GM19468 (cell line): ENCODE measurements around the gene VIPR2.
"Not testable (repeated sequence)": the region's sequence is repeated elsewhere in the genome, so short reads cannot be mapped to it uniquely, and the experiment has no call there.

Source experiments
- ATAC-seq: cut with Tn5 transposase; IDR thresholded peaks from one replicate; pipeline ENCODE4 v1.9.1; 2021; ENCODE audit warnings: mild to moderate bottlenecking, moderate library complexity, moderate number of reproducible peaks; ENCODE audit not compliant: unreplicated experiment; ENCODE audit errors: extremely low read depth

The VIPR2 gene

DNA sequence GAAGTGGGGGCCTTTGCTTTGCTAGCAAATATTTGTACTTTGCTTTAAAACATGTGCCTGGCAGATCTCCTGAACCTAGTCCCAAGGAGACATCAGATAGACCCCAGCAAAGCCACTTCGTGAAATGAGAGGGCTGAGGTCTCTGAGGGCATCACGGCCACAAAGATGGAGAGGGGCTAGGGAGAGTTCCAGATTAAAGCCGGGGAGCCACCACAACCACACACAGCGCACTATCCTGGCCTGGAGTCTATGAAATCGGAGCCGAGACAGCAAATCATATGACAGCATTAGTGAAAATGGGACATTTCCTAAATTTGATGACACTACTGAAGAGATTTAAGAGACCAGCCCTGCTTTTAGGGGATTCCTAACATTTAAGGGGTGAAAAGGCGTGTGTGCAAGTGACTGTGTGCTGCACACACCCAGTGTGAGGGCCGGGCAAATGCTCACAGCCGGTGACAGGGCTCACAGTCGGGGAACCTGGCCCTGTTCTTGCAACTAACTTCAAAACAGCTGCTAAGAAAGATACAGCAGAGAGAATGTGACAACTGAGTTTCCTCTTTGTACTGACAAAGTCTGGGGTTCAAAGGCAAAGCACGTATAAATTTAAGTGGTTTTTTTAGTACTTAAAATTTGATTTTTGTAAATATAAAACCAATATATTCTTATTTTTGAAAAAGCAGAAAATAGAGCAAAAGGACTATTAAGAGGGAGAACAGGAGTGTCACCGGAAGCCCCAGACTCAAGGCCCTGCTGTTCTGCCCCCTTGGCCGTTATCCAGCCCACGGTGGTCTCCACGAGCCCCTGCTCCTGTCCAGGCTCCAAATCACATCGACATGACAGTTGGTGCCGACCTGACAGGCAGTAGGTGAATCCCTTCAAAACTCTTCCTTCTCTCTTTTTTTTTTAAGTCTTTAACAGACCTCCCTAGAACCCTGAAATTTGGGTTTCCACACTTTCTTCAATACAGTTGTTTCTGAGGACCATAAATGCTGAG lies 49.5 kb downstream of the VIPR2 start:
- no peak for ATAC-seq

DNA sequence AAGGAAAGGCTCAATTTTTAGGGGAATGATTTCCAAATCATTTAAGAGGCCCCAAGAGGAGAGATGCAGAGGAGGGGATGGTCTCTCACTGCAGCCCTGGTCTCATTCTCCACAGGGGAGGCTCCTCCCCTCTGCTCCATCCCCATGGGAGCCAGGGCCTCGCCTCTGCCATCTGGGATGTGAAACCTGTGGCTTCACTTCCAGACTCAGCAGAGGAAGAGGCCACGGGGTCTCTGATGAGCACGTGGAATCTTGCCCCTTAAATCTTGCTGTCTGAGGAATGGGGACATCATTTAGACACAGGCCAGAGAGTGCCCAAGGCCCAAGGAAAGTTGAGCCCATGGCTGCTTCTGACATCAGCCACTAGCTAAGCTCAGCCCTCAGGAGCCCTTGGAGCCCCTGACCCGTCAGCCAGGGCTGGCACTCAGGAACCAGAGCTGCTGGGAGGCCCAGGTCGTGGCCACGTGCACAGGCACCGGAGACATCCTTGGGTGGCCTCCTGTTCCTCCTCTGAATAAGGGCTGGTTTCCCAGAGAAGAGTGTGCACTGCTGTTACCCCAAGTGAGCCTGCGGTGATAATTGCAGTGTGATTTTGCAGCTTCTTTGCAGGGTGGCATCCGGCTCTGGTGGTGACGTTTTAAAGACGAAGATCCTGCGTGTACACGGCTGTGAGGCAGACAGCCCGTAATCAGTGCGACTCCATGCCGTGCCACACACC lies 50.5 kb downstream of the VIPR2 start:
- no peak for ATAC-seq

DNA sequence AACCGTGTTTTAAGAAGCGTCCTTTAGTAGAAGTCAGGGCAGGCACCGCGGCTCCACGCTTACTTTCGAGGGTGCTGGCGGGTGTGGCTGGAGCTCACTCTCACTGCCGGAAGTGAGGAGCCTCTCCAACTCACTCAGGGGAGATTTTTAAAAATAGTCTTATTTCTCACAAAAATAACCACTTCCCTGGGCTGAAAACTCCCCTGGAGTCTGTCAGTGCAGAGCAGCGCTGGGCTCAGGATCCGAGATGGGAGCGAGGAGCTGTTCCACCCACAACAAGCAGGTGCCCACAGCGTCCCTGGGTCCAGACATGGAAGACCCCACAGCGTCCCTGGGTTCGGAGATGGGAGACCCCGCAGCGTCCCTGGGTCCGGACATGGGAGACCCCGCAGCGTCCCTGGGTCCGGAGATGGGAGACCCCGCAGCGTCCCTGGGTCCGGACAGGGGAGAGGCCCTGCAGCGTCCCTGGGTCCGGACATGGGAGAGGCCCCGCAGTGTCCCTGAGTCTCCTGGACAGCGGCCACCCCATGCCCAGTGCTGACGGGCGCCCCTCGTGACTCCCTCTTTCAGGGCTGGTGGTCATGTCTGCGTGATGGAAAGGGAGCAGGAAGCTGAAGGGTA lies 51.2 kb downstream of the VIPR2 start:
- no peak for ATAC-seq

DNA sequence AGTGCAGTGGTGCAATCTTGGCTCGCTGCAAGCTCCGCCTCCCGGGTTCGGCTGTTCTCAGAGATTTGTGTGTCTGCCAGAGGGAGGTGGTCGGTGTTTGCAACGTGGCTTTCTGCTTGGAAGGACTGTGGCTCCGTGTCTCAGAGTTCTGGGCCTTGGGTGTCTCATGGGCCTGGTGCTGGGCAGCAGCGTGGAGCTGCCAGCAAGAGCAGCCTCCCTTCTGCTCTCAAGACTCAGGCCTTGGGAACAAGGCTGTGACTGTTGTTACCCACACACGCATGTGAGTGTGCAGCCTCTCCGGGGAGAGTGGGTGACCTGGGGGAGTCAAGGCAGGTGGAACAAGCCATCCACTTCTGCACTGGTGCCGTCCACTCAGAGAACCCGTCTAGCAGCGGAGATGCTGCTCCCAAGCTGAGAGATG lies 52.0 kb downstream of the VIPR2 start:
- no peak for ATAC-seq

GRCh38 chr7:159091480-159092475 lies 52.9 kb downstream of the VIPR2 start:
- no peak for ATAC-seq

DNA sequence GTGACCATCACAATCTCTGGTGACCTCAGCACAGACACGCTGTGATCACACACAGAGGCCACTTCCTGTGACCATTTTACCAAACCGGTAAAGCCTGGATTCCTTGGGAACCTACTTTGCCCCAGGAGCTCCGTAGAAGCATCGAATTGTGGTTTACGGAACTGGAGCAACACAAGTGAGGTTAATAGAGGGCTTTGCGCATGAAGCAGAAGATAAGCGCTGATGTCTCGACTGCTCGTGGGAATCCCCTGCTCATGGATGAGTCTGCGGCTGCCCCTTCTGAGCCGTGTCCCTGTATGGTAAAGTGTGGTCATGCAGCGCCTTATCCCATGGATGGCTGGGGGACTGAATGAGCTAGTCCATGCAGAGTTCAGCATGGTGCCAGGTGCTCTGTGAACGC lies 53.6 kb downstream of the VIPR2 start:
- ATAC-seq = no peak

GRCh38 chr7:159088016-159088865 lies 56.4 kb downstream of the VIPR2 start:
- ATAC-seq = no peak

GRCh38 chr7:159086301-159086925 lies 58.3 kb downstream of the VIPR2 start:
- ATAC-seq = no peak

DNA sequence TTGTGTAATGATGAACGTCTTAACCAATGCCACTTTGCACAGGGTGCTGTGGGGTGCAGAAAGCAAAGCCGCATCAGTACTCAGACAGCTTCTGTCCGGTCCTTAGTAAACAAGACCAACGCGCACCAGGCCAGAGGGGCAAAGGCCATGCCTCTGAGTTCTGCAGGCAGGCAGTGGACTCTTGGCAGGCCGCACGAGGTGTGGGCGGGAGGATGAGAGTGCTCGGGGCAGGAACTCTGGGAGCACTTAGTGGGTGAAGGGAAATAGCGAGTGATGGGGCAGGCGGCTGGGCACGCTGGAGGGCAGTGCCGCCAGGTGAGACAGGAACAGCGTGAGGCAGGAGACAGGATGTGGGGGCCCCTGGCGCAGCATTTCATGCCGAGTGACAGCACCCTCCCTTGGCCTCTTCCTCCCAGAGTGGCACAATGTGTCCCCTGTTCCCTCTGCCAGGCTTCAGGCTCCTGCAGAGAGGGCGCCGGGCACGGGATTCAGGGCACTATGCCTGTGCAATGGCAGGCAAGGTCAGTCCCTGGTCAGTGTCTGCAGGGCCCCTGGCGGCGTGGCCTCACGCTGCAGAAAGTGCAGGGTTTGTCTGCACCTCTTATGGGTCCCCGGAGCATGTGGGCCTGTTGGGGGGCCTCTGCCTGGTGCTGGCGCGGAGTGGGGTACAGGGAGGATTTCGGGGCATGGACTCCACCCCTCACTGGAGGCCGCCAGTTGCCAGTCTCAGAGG lies 60.4 kb downstream of the VIPR2 start:
- no peak for ATAC-seq

GRCh38 chr7:159083698-159084068 lies 61.0 kb downstream of the VIPR2 start:
- no peak for ATAC-seq

DNA sequence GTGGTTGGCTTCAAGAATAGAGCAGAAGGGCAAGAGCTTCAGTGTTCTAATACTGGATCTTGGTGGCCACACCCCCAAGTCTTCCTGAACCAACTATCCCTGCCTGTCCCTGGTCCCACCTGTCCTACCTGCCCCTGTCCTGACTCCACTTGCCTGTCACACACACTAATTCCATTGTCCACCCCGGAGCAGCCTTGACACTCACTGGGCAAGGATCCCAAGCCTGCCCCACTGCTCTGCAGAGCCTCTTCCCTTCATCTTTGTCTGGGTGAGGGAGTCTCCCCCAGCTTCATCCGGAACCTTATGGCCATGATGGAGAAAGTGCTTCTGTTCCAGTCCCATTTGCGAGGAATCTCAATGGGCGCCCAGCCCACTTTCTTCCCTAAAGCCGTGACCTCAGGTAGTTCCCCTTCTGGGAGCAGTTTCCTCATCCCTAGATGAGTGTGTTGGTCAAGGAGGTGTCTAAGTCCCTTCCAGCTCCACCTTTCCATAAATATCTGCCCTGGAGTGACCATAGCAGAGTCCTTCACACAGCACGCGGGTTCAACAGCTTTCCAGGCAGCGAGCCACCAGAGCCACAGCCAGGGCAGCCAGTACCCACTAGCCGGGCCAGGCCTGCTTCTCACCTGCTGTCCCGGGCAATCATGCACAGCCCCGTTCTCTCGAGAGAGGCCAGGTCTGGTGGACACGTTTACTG lies 61.5 kb downstream of the VIPR2 start:
- no peak for ATAC-seq

GRCh38 chr7:159082075-159082474 lies 62.6 kb downstream of the VIPR2 start:
- ATAC-seq = not testable (repeated sequence)

- ATAC-seq = no peak
These were observed 65.8 kb downstream of the VIPR2 start for GRCh38 chr7:159078911-159079270.

GRCh38 chr7:159078193-159078910 lies 66.3 kb downstream of the VIPR2 start:
- ATAC-seq = no peak

- ATAC-seq = no peak
These were observed 68.3 kb downstream of the VIPR2 start for GRCh38 chr7:159076333-159076732.

DNA sequence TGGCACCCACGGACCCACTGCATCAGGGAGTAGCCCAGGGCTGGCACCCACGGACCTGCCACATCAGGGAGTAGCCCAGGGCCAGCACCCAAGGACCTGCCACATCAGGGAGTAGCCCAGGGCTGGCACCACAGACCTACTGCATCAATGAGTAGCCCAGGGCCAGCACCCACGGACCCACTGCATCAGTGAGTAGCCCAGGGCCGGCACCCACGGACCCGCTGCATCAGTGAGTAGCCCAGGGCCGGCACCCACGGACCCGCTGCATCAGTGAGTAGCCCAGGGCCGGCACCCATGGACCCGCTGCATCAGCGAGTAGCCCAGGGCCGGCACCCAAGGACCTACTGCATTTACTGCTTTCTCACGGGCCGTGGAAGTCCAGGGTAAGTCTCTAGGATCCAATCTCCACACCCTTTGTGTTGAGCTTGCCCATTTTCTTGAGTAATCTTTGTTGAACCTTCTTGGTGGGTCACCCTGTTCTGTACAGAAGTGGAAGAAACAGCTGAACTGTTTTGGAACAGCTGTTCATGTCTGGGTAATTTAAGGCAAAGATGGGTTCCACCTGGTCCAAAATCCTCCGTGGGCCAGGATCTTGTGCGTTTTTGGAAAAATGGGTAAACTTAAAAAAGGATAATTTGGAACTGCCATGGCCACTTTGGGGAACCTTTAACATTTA lies 69.0 kb downstream of the VIPR2 start:
- ATAC-seq = no peak
